H9 (cell line): ENCODE measurements around the gene CDKL4. TPM values are rescaled to one million over a fixed set of nuclear protein-coding genes. Genes with fewer than 3 reads are reported as not detected.

Source experiments
- DNase-seq: peaks from one replicate; pipeline ENCODE4 v3.0.0-alpha.2; 2017
- H2AFZ ChIP-seq: one replicate; pipeline ENCODE4 v1.6.1; 2013; ENCODE audit warnings: mild to moderate bottlenecking, low read length, control low read depth, moderate library complexity
- H2AK5ac ChIP-seq: 2 replicates; pipeline ENCODE4 v1.6.1; 2013; ENCODE audit warnings: low read length, control low read depth, mixed read lengths; ENCODE audit not compliant: insufficient read length
- H2BK120ac ChIP-seq: one replicate; pipeline ENCODE4 v1.6.1; 2013; ENCODE audit warnings: low read depth, mild to moderate bottlenecking, low read length, control low read depth, inconsistent platforms; ENCODE audit not compliant: poor library complexity, severe bottlenecking
- H2BK12ac ChIP-seq: 2 replicates; pipeline ENCODE4 v1.6.1; 2013; ENCODE audit warnings: low read length, control low read depth, mixed read lengths, low read depth; ENCODE audit not compliant: insufficient read length
- H2BK15ac ChIP-seq: 2 replicates; pipeline ENCODE4 v1.6.1; 2013; ENCODE audit warnings: low read depth, low read length, control low read depth
- H2BK20ac ChIP-seq: one replicate; pipeline ENCODE4 v1.6.1; 2013; ENCODE audit warnings: low read depth, mild to moderate bottlenecking, low read length, control low read depth, inconsistent platforms; ENCODE audit not compliant: poor library complexity, severe bottlenecking
- H2BK5ac ChIP-seq: 2 replicates; pipeline ENCODE4 v1.6.1; 2013; ENCODE audit warnings: low read length, control low read depth, mixed read lengths; ENCODE audit not compliant: insufficient read length
- H3K14ac ChIP-seq: 2 replicates; pipeline ENCODE4 v1.6.1; 2013; ENCODE audit warnings: low read length, control low read depth; ENCODE audit not compliant: insufficient read depth
- H3K18ac ChIP-seq: 2 replicates; pipeline ENCODE4 v1.6.1; 2013; ENCODE audit warnings: low read depth, mild to moderate bottlenecking, mixed read lengths, low read length, control low read depth; ENCODE audit not compliant: insufficient read length
- H3K23ac ChIP-seq: 2 replicates; pipeline ENCODE4 v1.6.1; 2013; ENCODE audit warnings: low read length, control low read depth, mixed read lengths, low read depth; ENCODE audit not compliant: insufficient read length
- H3K23me2 ChIP-seq: 2 replicates; pipeline ENCODE4 v1.6.1; 2013; ENCODE audit warnings: low read depth, mild to moderate bottlenecking, mixed read lengths, low read length, control low read depth; ENCODE audit not compliant: insufficient read length, poor library complexity, severe bottlenecking
- H3K27ac ChIP-seq: 2 replicates; pipeline ENCODE4 v1.5.1; 2013; ENCODE audit warnings: low read length, control low read depth, mixed read lengths, low read depth; ENCODE audit not compliant: insufficient read length
- H3K27me3 ChIP-seq: 2 replicates; pipeline ENCODE4 v1.6.1; 2013; ENCODE audit warnings: low read length, control low read depth, inconsistent platforms; ENCODE audit not compliant: insufficient read depth
- H3K4ac ChIP-seq: 2 replicates; pipeline ENCODE4 v1.6.1; 2013; ENCODE audit warnings: low read depth, mild to moderate bottlenecking, control low read depth, inconsistent platforms, low read length, moderate library complexity
- H3K4me1 ChIP-seq: 2 replicates; pipeline ENCODE4 v1.6.1; 2013; ENCODE audit warnings: low read length, control low read depth, inconsistent platforms; ENCODE audit not compliant: insufficient read depth
- H3K4me2 ChIP-seq: 2 replicates; pipeline ENCODE4 v1.6.1; 2013; ENCODE audit warnings: low read length, control low read depth, mixed read lengths; ENCODE audit not compliant: insufficient read length, insufficient read depth
- H3K56ac ChIP-seq: 2 replicates; pipeline ENCODE4 v1.6.1; 2013; ENCODE audit warnings: low read depth, mild to moderate bottlenecking, mixed read lengths, low read length, control low read depth; ENCODE audit not compliant: insufficient read length
- H3K79me1 ChIP-seq: 2 replicates; pipeline ENCODE4 v1.6.1; 2013; ENCODE audit warnings: low read depth, mild to moderate bottlenecking, moderate library complexity, low read length, control low read depth, inconsistent platforms; ENCODE audit not compliant: insufficient read depth, poor library complexity, severe bottlenecking
- H3K79me2 ChIP-seq: 2 replicates; pipeline ENCODE4 v1.6.1; 2013; ENCODE audit warnings: low read length, control low read depth, inconsistent platforms; ENCODE audit not compliant: insufficient read depth
- H3K9ac ChIP-seq: 2 replicates; pipeline ENCODE4 v1.6.1; 2013; ENCODE audit warnings: low read length, control low read depth, mixed read lengths; ENCODE audit not compliant: insufficient read length; ENCODE audit errors: extremely low read depth
- H3K9me3 ChIP-seq: one replicate; pipeline ENCODE4 v1.6.1; 2013; ENCODE audit warnings: low read depth, low read length, inconsistent platforms; ENCODE audit not compliant: control insufficient read depth
- H3T11ph ChIP-seq: one replicate; pipeline ENCODE4 v1.6.1; 2013; ENCODE audit warnings: mild to moderate bottlenecking, low read length, control low read depth, inconsistent platforms
- H4K20me1 ChIP-seq: one replicate; pipeline ENCODE4 v1.6.1; 2013; ENCODE audit not compliant: control insufficient read depth, insufficient read length, insufficient read depth
- H4K5ac ChIP-seq: 2 replicates; pipeline ENCODE4 v1.6.1; 2013; ENCODE audit warnings: low read depth, mild to moderate bottlenecking, mixed read lengths, low read length, control low read depth; ENCODE audit not compliant: insufficient read length
- H4K8ac ChIP-seq: replicated peaks from 2 replicates; pipeline ENCODE4 v1.6.1; 2013; ENCODE audit warnings: low read length, control low read depth, mixed read lengths, low read depth; ENCODE audit not compliant: insufficient read length
- H4K91ac ChIP-seq: 2 replicates; pipeline ENCODE4 v1.6.1; 2013; ENCODE audit warnings: low read depth, mild to moderate bottlenecking, moderate library complexity, mixed read lengths, low read length, control low read depth; ENCODE audit not compliant: insufficient read length
- H3K27ac Mint-ChIP-seq, 3 experiments: 2 replicates in 2 of 3; 3 replicates in 1 of 3; pipeline ENCODE4 v1.8.0; 2020 to 2021; ENCODE audit warnings: mixed read lengths in 3 of 3, mild to moderate bottlenecking in 1 of 3, moderate library complexity in 1 of 3
- H3K27me3 Mint-ChIP-seq: 2 replicates; pipeline ENCODE4 v1.8.0; 2021; ENCODE audit warnings: low read depth, mild to moderate bottlenecking, moderate library complexity, mixed read lengths
- H3K36me3 Mint-ChIP-seq, 3 experiments: 2 replicates in 2 of 3; 3 replicates in 1 of 3; pipeline ENCODE4 v1.8.0; 2020 to 2021; ENCODE audit warnings: low read depth in 3 of 3, mixed read lengths in 3 of 3; ENCODE audit not compliant: insufficient read depth in 1 of 3
- H3K4me1 Mint-ChIP-seq, 2 experiments: 2 replicates each; pipeline ENCODE4 v1.8.0; 2020; ENCODE audit warnings: mixed read lengths in 2 of 2
- H3K4me3 Mint-ChIP-seq, 2 experiments: 2 replicates in 1 of 2; 3 replicates in 1 of 2; pipeline ENCODE4 v1.8.0; 2020 to 2021; ENCODE audit warnings: mild to moderate bottlenecking in 2 of 2, mixed read lengths in 2 of 2, moderate library complexity in 1 of 2
- H3K9me3 Mint-ChIP-seq, 2 experiments: 2 replicates in 1 of 2; 3 replicates in 1 of 2; pipeline ENCODE4 v1.8.0; 2020; ENCODE audit warnings: mild to moderate bottlenecking in 2 of 2, mixed read lengths in 2 of 2, moderate library complexity in 1 of 2
- CTCF ChIP-seq: fragments of 200-600 bp; sonication (generic); conservative IDR thresholded peaks from 3 replicates; pipeline ENCODE4 v1.8.0; 2021; ENCODE audit warnings: antibody characterized with exemption, mild to moderate bottlenecking
- WGBS: extraction: QIAGEN DNeasy Blood & Tissue Kit; methylation state at CpG from one replicate; pipeline ENCODE4 v1.1.7; 2013; ENCODE audit warnings: missing lambda C conversion rate, low lambda C conversion rate, mixed read lengths; ENCODE audit not compliant: insufficient read length; ENCODE audit errors: extremely low coverage; 5-methylcytosine and 5-hydroxymethylcytosine counted together
- total RNA-seq: library from RNA; stranded (reverse); gene quantifications from 2 replicates; pipeline ENCODE4 v1.2.1, GENCODE V29; 2021

CDKL4 gene
- total RNA-seq, 1 experiment from 2014 or later, result not detected

GRCh38 chr2:39128919-39129391 is 114.8 kb downstream of the CDKL4 start:
- Mint-ChIP-seq H3K36me3 (no peaks in the 10 kb centered on the region; a peak in 1 of 7 replicates), H3K27ac (no peak overlapping the region), H3K27me3 (no peaks in the 10 kb centered on the region), H3K4me1 (peaks cover 6 to 7% of the 10 kb centered on the region in 2 experiments), H3K9me3 (no peaks in the 10 kb centered on the region), H3K4me3 (no peak overlapping the region)
- H4K20me1 ChIP-seq, result no peaks in the 10 kb centered on the region
- no peaks in the 10 kb centered on the region for H3K9me3 ChIP-seq
- TF ChIP-seq CTCF, result no peak
- no peak overlapping the region for H2BK12ac ChIP-seq
- no peaks in the 10 kb centered on the region for H3K79me2 ChIP-seq
- H3K23ac ChIP-seq, result no peak overlapping the region
- H2AK5ac ChIP-seq, result no peak overlapping the region
- no peak overlapping the region for H3K14ac ChIP-seq
- H3K9ac ChIP-seq, result no peak overlapping the region
- H3K27me3 ChIP-seq, result no peaks in the 10 kb centered on the region
- peaks cover under 1% of the 10 kb centered on the region for H3K23me2 ChIP-seq
- H3K4me1 ChIP-seq, result no peaks in the 10 kb centered on the region
- no peak overlapping the region for H3K56ac ChIP-seq
- no peak overlapping the region for H3K4ac ChIP-seq
- H2AFZ ChIP-seq, result no peak overlapping the region
- no peak overlapping the region for H2BK120ac ChIP-seq
- no peak overlapping the region for H2BK5ac ChIP-seq
- H3K4me2 ChIP-seq, result no peak overlapping the region
- no CpG with 5 or more reads among the region's 1 CpG for WGBS
- no peak overlapping the region for H3K18ac ChIP-seq
- no peak overlapping the region for H2BK20ac ChIP-seq
- no peak overlapping the region for H4K5ac ChIP-seq
- no peak overlapping the region for H4K91ac ChIP-seq
- H4K8ac ChIP-seq, result no peak overlapping the region
- no peak for DNase-seq
- no peak overlapping the region for H2BK15ac ChIP-seq
- no peaks in the 10 kb centered on the region for H3K79me1 ChIP-seq
- H3T11ph ChIP-seq, result no peak overlapping the region
- H3K27ac ChIP-seq, result no peak overlapping the region
